Kidney tubule cell (primary cell): Measurements from ENCODE around the gene PCK1.

Source experiments
- DNase-seq: peaks from one replicate; pipeline ENCODE4 v3.0.0-alpha.2; 2018; ENCODE audit warnings: low spot score

The PCK1 gene

GRCh38 chr20:57577679-57578475 is 17.0 kb downstream of the PCK1 start:
- no peak for DNase-seq

GRCh38 chr20:57578476-57579165 is 17.7 kb downstream of the PCK1 start:
- DNase-seq: no peak

GRCh38 chr20:57579331-57579897 is 18.5 kb downstream of the PCK1 start:
- no peak for DNase-seq

DNA sequence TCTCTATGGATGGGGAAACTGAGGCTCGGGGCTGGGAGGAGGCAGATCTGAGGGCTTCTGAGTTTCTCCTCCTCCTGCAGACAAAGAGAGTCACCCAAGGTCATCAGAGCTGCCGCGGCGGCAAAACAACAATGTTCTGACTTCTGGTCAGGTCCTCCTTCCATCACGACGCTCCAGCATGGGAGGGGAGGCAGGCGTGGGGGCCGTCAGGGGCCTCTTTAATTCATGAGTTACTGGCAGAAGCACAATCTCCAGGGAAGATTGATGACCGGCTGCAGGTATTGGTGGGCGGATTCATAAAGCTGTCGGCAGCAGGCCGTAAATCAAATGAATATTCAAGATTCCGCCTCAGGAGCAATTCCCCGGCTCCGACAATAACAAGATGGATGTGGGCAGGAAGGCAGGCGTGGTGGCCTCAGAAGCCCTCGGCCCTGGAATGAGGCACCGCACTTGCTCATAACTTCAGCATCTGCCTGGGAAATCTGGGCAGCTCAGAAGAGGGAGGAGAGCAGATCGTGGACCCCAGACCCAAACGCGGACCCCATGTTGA is 19.1 kb downstream of the PCK1 start:
- DNase-seq: no peak

DNA sequence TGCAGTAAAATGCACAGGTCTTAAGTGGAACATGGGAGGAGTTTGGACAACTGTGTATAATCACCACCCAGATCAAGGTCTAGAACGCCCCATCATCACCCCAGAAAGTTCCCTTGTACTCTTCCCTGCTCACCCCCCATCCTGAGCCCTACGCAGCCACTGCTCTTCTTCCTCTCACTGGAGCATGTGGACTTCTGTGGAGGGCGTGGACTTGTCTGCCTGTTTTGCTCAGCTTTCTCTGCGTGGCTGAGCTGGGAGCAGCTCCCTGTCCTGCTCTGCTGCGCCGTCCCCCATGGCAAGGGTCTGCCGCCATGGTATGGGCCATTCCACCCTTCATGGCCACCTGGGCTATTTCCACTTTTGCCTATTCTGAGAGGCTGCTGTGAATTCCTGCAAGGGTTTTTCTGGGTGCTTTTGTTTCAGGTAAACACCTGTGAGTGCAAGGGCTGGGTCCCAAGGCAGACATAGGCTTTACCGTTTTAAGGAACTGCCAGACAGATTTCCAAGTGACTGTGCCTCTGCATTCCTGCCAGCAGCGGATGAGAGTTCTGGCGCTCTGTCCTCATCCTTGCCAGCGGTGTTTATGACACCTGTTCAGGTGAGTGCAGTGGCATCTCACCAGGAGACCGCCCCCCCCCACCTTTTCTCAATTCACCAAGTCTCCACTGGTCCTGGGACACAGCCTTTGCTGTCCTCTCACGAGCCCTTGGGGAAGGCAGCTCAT is 19.7 kb downstream of the PCK1 start:
- DNase-seq: no peak

- DNase-seq: no peak
These were observed 20.5 kb downstream of the PCK1 start for GRCh38 chr20:57581202-57582028.

GRCh38 chr20:57582029-57582378 is 21.1 kb downstream of the PCK1 start:
- no peak for DNase-seq

DNA sequence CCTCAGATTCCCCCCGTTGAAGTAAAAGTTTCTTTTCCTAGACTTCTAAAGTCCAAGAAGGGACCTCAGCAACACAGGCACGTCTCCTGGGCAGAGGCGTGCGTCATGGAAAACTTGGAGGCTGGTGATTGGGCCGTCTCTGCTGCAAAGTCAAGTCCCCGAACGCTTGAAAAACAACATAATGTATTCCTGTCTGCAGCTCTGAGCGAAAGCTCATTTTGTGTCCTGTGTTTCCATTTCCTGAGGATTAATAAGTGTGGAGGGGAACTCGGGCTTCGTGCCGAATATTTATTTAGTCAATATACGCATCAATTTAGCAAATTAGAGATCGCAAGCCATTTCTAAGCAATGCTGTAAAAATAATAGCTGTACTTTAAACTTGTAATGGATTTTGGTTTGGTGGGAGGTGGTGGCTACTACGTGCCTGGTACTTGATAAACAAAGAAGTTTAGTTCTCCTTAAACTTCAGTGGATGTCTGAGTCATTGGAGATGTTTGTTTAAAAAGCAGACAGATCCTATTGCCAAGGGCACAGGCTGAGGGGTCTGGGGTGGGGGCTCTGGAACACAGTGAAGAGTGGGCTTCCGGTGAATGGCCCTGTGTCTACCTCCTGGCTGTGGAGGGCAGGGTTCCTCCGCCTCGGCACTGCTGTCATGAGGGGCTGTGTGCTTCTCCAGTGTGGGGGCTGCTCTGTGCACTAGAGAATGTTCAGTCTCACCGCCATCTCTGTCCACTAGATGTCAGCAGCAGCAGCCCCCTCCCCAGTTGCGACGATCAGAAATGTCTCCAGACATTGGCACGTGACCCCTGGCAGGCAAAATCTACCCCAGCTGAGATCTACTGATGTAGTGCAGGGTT is 21.8 kb downstream of the PCK1 start:
- DNase-seq: peak; percentile 35

- no peak for DNase-seq
These were observed 22.7 kb downstream of the PCK1 start for GRCh38 chr20:57583289-57584257.

DNA sequence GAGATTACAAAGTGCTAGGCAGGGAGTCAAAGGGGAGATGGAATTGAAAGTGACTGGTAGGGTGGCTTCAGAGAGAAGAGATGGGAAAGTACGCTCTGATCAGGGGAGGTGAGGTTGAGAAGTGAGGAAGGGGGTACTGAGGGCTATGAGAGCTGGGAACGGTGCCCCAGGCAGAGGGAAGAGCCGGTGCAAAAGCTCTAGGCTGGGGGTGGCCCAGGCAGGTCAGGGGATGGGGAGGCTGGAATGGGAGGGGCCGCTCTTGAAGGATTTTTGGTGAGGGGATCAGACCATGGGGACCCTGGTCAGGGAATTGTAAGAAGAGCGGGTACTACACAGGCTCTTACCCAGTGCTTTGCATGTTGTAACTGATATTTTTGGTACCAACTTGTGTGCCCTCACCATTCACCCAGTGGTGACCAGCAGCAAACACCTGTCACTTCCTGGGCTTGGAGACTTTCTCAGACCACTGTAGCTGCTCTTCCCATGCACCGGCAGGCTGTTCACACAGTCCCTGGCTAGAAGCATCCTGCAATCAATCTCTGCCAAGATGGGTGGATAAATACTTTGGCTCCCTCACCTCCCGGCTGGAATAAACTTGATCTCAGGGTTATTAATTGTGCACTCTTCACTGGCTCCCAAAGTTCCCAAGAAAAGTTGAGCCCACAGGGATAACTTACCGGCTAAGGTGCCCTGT is 24.0 kb downstream of the PCK1 start:
- DNase-seq: no peak

DNA sequence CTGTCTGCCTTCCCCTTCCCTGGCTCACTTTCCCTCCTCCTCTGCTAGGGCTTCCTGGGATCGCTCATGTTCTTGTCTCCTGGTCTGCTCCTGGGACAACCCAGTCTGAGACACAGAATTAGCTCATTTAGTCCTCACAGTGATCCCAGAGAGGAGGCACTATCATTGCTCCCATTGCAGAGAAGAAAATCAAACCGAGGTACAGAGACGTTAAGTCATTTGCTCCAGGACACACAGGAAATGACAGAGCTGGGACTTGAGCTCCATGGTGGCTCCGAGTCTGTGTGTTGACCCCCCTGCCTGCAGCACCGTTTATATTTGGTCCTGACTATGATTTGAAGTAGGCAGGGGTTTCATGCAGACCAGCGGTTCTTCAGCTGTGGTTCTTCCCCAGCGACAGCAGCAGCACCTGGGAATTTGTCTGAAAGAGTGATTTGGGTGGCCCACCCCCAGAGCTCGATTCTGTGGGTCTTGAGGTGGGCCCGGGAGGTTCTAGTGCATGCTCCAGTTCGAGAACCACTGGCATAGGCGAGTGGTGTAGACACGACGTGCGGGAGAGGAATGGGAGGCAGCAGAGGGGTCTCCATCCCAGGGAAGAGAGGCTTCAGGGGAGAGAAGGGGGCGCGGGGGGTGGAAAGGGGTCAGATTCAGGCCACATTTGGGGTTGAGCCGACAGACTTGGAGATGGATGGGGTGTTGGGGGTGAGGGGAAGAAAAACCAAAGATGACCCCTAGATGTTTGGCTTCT is 24.7 kb downstream of the PCK1 start:
- no peak for DNase-seq

GRCh38 chr20:57586370-57586793 is 25.5 kb downstream of the PCK1 start:
- DNase-seq: no peak

GRCh38 chr20:57586943-57587277 is 26.0 kb downstream of the PCK1 start:
- no peak for DNase-seq

GRCh38 chr20:57587278-57587988 is 26.5 kb downstream of the PCK1 start:
- DNase-seq: no peak

GRCh38 chr20:57587989-57588377 is 27.1 kb downstream of the PCK1 start:
- DNase-seq: no peak

GRCh38 chr20:57588596-57588995 is 27.7 kb downstream of the PCK1 start:
- DNase-seq: no peak

DNA sequence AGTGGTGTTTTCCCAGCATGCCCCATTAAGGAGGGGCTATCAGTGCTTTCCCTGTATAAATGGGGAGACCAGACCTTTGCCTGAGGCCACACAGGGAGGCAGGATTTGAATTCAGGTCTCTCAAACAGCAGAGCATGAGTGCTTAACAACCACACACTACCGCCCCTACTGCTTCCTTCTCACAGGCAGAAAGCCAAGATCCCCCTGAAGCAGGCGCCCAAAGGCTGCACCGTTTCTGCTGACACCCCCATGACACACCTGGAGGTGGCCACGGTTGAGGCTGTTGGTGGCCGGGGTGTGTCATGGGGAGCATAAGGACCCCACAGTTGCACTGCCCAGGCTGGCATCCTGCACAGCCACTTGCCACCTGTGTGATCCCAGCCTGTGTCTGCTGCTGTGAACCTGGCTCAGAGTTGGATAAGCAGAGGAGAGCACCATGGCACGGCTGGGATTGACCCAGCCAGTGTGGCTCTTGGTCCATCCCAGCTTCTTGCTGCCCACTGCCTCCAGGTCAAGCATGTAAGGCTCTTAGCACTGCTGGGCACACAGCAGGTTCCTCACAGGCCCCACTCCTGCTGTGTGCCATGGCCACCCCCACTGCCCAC is 28.3 kb downstream of the PCK1 start:
- DNase-seq: no peak
